Sigmoid colon (tissue), 3 donors: Measurements from ENCODE around the gene DNAJA3.

Source experiments
- CTCF ChIP-seq, 4 experiments: fragments of 450-650 bp in 3 of 4; fragments of 200-600 bp in 1 of 4; IDR thresholded peaks; one replicate each; pipeline ENCODE4 v1.5.1; 2016 to 2019; ENCODE audit warnings: antibody characterized with exemption in 4 of 4, mild to moderate bottlenecking in 3 of 4, moderate library complexity in 2 of 4
- POLR2A ChIP-seq, 2 donors: fragments of 450-650 bp; IDR thresholded peaks; one replicate each; pipeline ENCODE4 v1.6.1; 2016; ENCODE audit warnings: antibody characterized with exemption in 2 of 2, mild to moderate bottlenecking in 2 of 2, moderate library complexity in 2 of 2

DNA sequence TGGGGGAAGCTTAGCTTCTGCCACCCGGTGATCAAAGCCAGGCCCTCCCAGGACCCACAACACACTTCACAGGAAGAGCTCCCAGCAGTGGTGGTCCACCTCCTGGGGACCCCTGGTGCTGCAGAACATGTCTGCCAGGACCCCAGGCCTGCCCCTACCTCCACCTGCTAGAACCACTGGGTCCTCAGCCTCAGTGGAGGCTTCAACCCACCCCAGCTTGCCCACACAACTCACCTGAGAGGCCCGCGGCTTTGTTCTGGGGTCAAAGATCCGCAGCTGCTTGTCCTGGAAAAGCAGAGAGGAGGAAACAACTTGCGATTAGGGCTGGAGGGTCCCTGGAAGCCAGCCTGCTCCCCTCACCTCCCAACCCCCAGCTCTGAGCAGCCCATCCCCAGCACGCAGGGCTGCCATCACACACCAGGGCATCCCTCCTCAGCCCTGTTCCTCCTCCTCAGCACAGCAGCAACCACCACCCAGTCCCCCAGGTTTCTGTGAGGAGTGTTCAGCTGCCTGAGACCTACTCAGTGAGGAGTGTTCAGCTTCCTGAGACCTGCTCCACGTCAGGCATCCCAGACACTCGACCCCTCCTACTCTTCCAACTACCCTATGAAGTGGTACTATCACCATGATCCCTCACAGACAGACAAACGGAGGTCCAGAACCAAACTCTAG, 30.5 kb upstream of the DNAJA3 start:
- no peak for TF ChIP-seq CTCF (IDR thresholded peaks at IDR 0.05)
- no peak for TF ChIP-seq POLR2A (IDR thresholded peaks at IDR 0.05)
